NCI-H2107 treated with DMSO at 0.1 percent for 48 hours (cell line): ENCODE data around the gene TMEM82.

Experiments
- DNase-seq: peaks from one replicate; lab custom pipeline; 2025; ENCODE audit not compliant: unreplicated experiment; lab: John Stamatoyannopoulos, UW

Gene TMEM82

GRCh38 chr1:15719381-15720120 lies 22.7 kb upstream of the TMEM82 start:
- no peak for DNase-seq

GRCh38 chr1:15720861-15721260 lies 21.4 kb upstream of the TMEM82 start:
- DNase-seq: no peak

GRCh38 chr1:15722411-15722810 lies 19.9 kb upstream of the TMEM82 start:
- DNase-seq: no peak

- no peak for DNase-seq
Observed at GRCh38 chr1:15722836-15723532, 19.3 kb upstream of the TMEM82 start.

GRCh38 chr1:15723631-15724246 lies 18.6 kb upstream of the TMEM82 start:
- DNase-seq: no peak

GRCh38 chr1:15724949-15725880 lies 17.1 kb upstream of the TMEM82 start:
- DNase-seq: no peak

GRCh38 chr1:15726508-15726907 lies 15.8 kb upstream of the TMEM82 start:
- DNase-seq: no peak

GRCh38 chr1:15727021-15727420 lies 15.3 kb upstream of the TMEM82 start:
- no peak for DNase-seq

GRCh38 chr1:15727424-15727823 lies 14.9 kb upstream of the TMEM82 start:
- no peak for DNase-seq

GRCh38 chr1:15727866-15728534 lies 14.3 kb upstream of the TMEM82 start:
- no peak for DNase-seq

GRCh38 chr1:15728937-15729657 lies 13.2 kb upstream of the TMEM82 start:
- DNase-seq: no peak

GRCh38 chr1:15730423-15730822 lies 11.9 kb upstream of the TMEM82 start:
- DNase-seq: no peak

GRCh38 chr1:15730936-15731335 lies 11.4 kb upstream of the TMEM82 start:
- no peak for DNase-seq

- no peak for DNase-seq
Observed at GRCh38 chr1:15731735-15732685, 10.3 kb upstream of the TMEM82 start.

- no peak for DNase-seq
Observed at GRCh38 chr1:15732686-15733081, 9.6 kb upstream of the TMEM82 start.

GRCh38 chr1:15733218-15733725 lies 9.0 kb upstream of the TMEM82 start:
- DNase-seq: no peak

GRCh38 chr1:15733726-15734226 lies 8.5 kb upstream of the TMEM82 start:
- no peak for DNase-seq

- no peak for DNase-seq
Observed at GRCh38 chr1:15734296-15734695, 8.0 kb upstream of the TMEM82 start.
